NT2/D1 (cell line): ENCODE measurements around the gene PMAIP1.

Experiments
- YY1 ChIP-seq: IDR thresholded peaks from 2 replicates; pipeline ENCODE4 v1.6.1; 2011; ENCODE audit not compliant: insufficient read length, insufficient read depth
- ZNF274 ChIP-seq: IDR thresholded peaks from 2 replicates; pipeline ENCODE4 v1.6.1; 2011; ENCODE audit warnings: mild to moderate bottlenecking, low read depth, low read length

DNA sequence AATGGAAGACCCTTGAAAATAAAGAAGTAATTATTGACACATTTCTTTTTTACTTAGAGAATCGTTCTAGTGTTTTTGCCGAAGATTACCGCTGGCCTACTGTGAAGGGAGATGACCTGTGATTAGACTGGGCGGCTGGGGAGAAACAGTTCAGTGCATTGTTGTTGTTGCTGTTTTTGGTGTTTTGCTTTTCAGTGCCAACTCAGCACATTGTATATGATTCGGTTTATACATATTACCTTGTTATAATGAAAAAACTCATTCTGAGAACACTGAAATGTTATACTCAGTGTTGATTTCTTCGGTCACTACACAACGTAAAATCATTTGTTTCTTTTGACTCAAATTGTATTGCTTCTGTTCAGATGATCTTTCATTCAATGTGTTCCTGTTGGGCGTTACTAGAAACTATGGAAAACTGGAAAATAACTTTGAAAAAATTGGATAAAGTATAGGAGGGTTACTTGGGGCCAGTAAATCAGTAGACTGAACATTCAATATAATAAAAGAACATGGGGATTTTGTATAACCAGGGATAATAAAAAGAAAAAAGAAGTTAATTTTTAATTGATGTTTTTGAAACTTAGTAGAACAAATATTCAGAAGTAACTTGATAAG, 3.3 kb downstream of the PMAIP1 start:
- TF ChIP-seq ZNF274 (no peak), YY1 (no peak)
